HEK293 (cell line): ENCODE results near the gene CAB39.
A peak's percentile ranks its signal among the peaks of the same experiment; 100 is the strongest.

Experiments
- CTCF ChIA-PET: fragments of 350-600 bp; formaldehyde crosslinking; extraction: SDS; loops from one replicate; lab custom pipeline; 2021; ENCODE audit warnings: antibody characterized with exemption; lab: Yijun Ruan, JAX
- POLR2A ChIA-PET: fragments of 300-600 bp; formaldehyde crosslinking; extraction: SDS; loops from one replicate; lab custom pipeline; 2020; ENCODE audit warnings: antibody characterized with exemption, inconsistent platforms; lab: Yijun Ruan, JAX
- H3K27ac ChIP-seq: fragments of 200-500 bp; sonication (Bioruptor generic); 2 replicates; pipeline ENCODE4 v1.5.1; 2014; ENCODE audit warnings: low read depth, low read length, control low read depth, inconsistent platforms; ENCODE audit errors: extremely low read depth
- H3K36me3 ChIP-seq, 2 experiments: fragments of 200-500 bp in 1 of 2; sonication (Bioruptor generic) in 1 of 2; 1 replicate in 1 of 2; 2 replicates in 1 of 2; pipeline ENCODE4 v1.5.1; 2014 to 2017; ENCODE audit warnings: inconsistent platforms in 2 of 2, low read length in 2 of 2; ENCODE audit not compliant: control insufficient read depth in 2 of 2, insufficient read depth in 1 of 2
- H3K4me1 ChIP-seq: fragments of 200-500 bp; sonication (Bioruptor generic); 2 replicates; pipeline ENCODE4 v1.5.1; 2014; ENCODE audit warnings: mild to moderate bottlenecking, low read length, inconsistent platforms; ENCODE audit not compliant: control insufficient read depth, insufficient read depth
- H3K4me3 ChIP-seq: 2 replicates; pipeline ENCODE4 v1.5.1; 2011; ENCODE audit warnings: low read depth, mild to moderate bottlenecking, control low read depth, low read length, moderate library complexity
- H3K9me3 ChIP-seq: fragments of 200-500 bp; sonication (Bioruptor generic); 2 replicates; pipeline ENCODE4 v1.5.1; 2014; ENCODE audit warnings: low read depth, low read length, inconsistent platforms; ENCODE audit not compliant: control insufficient read depth, insufficient read depth
- GLIS2 ChIP-seq: fragments of 450-650 bp; formaldehyde crosslinking; IDR thresholded peaks from 2 replicates; pipeline ENCODE4 v1.5.1; 2016; ENCODE audit warnings: missing biosample characterization, missing genetic modification characterization
- HOXA7 ChIP-seq: sonication (generic); formaldehyde crosslinking; IDR thresholded peaks from 2 replicates; pipeline ENCODE4 v1.8.1; 2022; ENCODE audit warnings: missing genetic modification reagents, borderline replicate concordance
- KLF1 ChIP-seq: fragments of 450-650 bp; formaldehyde crosslinking; IDR thresholded peaks from 2 replicates; pipeline ENCODE4 v1.5.1; 2016; ENCODE audit warnings: missing biosample characterization, missing genetic modification characterization
- PATZ1 ChIP-seq: fragments of 450-650 bp; formaldehyde crosslinking; IDR thresholded peaks from 2 replicates; pipeline ENCODE4 v1.5.1; 2016; ENCODE audit warnings: missing biosample characterization, missing genetic modification characterization
- SCRT2 ChIP-seq: fragments of 450-650 bp; formaldehyde crosslinking; IDR thresholded peaks from 2 replicates; pipeline ENCODE4 v1.5.1; 2016; ENCODE audit warnings: missing biosample characterization, missing genetic modification characterization
- ZBTB6 ChIP-seq: fragments of 450-650 bp; formaldehyde crosslinking; IDR thresholded peaks from 2 replicates; pipeline ENCODE4 v1.5.1; 2017; ENCODE audit warnings: missing biosample characterization, missing genetic modification characterization
- ZNF112 ChIP-seq: fragments of 450-650 bp; formaldehyde crosslinking; IDR thresholded peaks from 2 replicates; pipeline ENCODE4 v1.5.0; 2017; ENCODE audit warnings: missing biosample characterization, missing genetic modification characterization
- ZNF211 ChIP-seq: fragments of 450-650 bp; formaldehyde crosslinking; IDR thresholded peaks from 2 replicates; pipeline ENCODE4 v1.5.1; 2016; ENCODE audit warnings: low read depth, missing biosample characterization, missing genetic modification characterization
- ZNF280C ChIP-seq: fragments of 450-650 bp; formaldehyde crosslinking; IDR thresholded peaks from 2 replicates; pipeline ENCODE4 v1.5.1; 2016; ENCODE audit warnings: missing biosample characterization, missing genetic modification characterization
- ZNF335 ChIP-seq: fragments of 450-650 bp; formaldehyde crosslinking; conservative IDR thresholded peaks from 2 replicates; pipeline ENCODE4 v1.5.1; 2016; ENCODE audit warnings: missing biosample characterization, missing genetic modification characterization
- ZNF350 ChIP-seq: fragments of 450-650 bp; formaldehyde crosslinking; IDR thresholded peaks from 2 replicates; pipeline ENCODE4 v1.5.0; 2017; ENCODE audit warnings: missing biosample characterization, mild to moderate bottlenecking, missing genetic modification characterization
- ZNF394 ChIP-seq: fragments of 450-650 bp; formaldehyde crosslinking; IDR thresholded peaks from 2 replicates; pipeline ENCODE4 v1.5.1; 2016; ENCODE audit warnings: missing biosample characterization, missing genetic modification characterization, mild to moderate bottlenecking, moderate library complexity, borderline replicate concordance
- ZNF449 ChIP-seq: fragments of 450-650 bp; formaldehyde crosslinking; IDR thresholded peaks from 2 replicates; pipeline ENCODE4 v1.5.1; 2017; ENCODE audit warnings: missing biosample characterization, mild to moderate bottlenecking, missing genetic modification characterization, moderate library complexity
- ZNF701 ChIP-seq: fragments of 450-650 bp; formaldehyde crosslinking; IDR thresholded peaks from 2 replicates; pipeline ENCODE4 v1.5.1; 2016; ENCODE audit warnings: missing biosample characterization, missing genetic modification characterization
- ZNF837 ChIP-seq: fragments of 450-650 bp; formaldehyde crosslinking; IDR thresholded peaks from 2 replicates; pipeline ENCODE4 v1.5.1; 2016; ENCODE audit warnings: missing biosample characterization, missing genetic modification characterization

CAB39 gene

GRCh38 chr2:230678451-230678850, 34.2 kb upstream of the CAB39 start:
- ChIA-PET CTCF (interaction anchor here (1.4 kb wide), 1 partner anchor 59 kb away, joined by 4 read pairs; no protein-coding TSS in a partner anchor), POLR2A (no interaction called here)
- Histone ChIP-seq H3K36me3 (no peaks in the 10 kb centered on the region), H3K9me3 (no peaks in the 10 kb centered on the region), H3K4me3 (no peak overlapping the region), H3K27ac (no peak overlapping the region), H3K4me1 (no peaks in the 10 kb centered on the region)
- no peak for TF ChIP-seq GLIS2 (tag by site-specific recombination)
- TF ChIP-seq ZNF449 (tag by site-specific recombination): no peak
- TF ChIP-seq KLF1 (tag by site-specific recombination): no peak
- no peak for TF ChIP-seq ZNF335 (tag by site-specific recombination)
- TF ChIP-seq ZBTB6: no peak
- TF ChIP-seq ZNF112 (tag by site-specific recombination): no peak

- H3K27ac ChIP-seq: no peak overlapping the region
- no peaks in the 10 kb centered on the region for H3K9me3 ChIP-seq
- H3K4me3 ChIP-seq: no peak overlapping the region
- ChIA-PET CTCF (no interaction called here), POLR2A (interaction anchor here (0.5 to 1.2 kb wide), 2 partner anchors 9 to 71 kb away, joined by 4 to 6 read pairs; no protein-coding TSS in a partner anchor)
- TF ChIP-seq ZNF280C (no peak), PATZ1 (tag by site-specific recombination) (no peak), ZNF394 (tag by site-specific recombination) (no peak), ZNF211 (tag by site-specific recombination) (no peak), ZNF701 (tag by site-specific recombination) (no peak), ZNF837 (tag by site-specific recombination) (no peak)
- no peaks in the 10 kb centered on the region for H3K36me3 ChIP-seq
- H3K4me1 ChIP-seq: peaks cover 9% of the 10 kb centered on the region; the same call in 1 of the 2 replicates
Measured at GRCh38 chr2:230680463-230681170, 32.0 kb upstream of the CAB39 start.

- CTCF ChIA-PET: no interaction called here
- Histone ChIP-seq H3K36me3 (no peaks in the 10 kb centered on the region), H3K9me3 (no peaks in the 10 kb centered on the region)
Measured at GRCh38 chr2:230681171-230681545, 31.5 kb upstream of the CAB39 start.

More at GRCh38 chr2:230681171-230681545, 31.5 kb upstream of the CAB39 start:
- no peak overlapping the region for H3K4me3 ChIP-seq
- no peak overlapping the region for H3K27ac ChIP-seq
- H3K4me1 ChIP-seq: peaks cover 10% of the 10 kb centered on the region; the same call in 1 of the 2 replicates
- no peak for TF ChIP-seq HOXA7 (CRISPR knock-in tag)
- TF ChIP-seq ZNF350: no peak
- 0 out of 2 replicates have a peak, but pooled peaks have one; percentile 32 for TF ChIP-seq SCRT2 (tag by site-specific recombination)
- POLR2A ChIA-PET: interaction anchor here (1.2 kb wide), 1 partner anchor 10 kb away, joined by 4 read pairs; no protein-coding TSS in a partner anchor
